PC-3 (cell line): ENCODE results near the gene EP400.

Experiments used
- CTCF ChIP-seq: fragments of 300-600 bp; sonication (generic); conservative IDR thresholded peaks from 2 replicates; pipeline ENCODE4 v1.5.1; 2017; ENCODE audit warnings: antibody characterized with exemption, low read depth, mild to moderate bottlenecking, low read length
- EZH2phosphoT487 ChIP-seq: fragments of 300-600 bp; sonication (generic); IDR thresholded peaks from 2 replicates; pipeline ENCODE4 v1.6.1; 2018; ENCODE audit warnings: mild to moderate bottlenecking, antibody characterized with exemption, low read length, borderline replicate concordance

DNA sequence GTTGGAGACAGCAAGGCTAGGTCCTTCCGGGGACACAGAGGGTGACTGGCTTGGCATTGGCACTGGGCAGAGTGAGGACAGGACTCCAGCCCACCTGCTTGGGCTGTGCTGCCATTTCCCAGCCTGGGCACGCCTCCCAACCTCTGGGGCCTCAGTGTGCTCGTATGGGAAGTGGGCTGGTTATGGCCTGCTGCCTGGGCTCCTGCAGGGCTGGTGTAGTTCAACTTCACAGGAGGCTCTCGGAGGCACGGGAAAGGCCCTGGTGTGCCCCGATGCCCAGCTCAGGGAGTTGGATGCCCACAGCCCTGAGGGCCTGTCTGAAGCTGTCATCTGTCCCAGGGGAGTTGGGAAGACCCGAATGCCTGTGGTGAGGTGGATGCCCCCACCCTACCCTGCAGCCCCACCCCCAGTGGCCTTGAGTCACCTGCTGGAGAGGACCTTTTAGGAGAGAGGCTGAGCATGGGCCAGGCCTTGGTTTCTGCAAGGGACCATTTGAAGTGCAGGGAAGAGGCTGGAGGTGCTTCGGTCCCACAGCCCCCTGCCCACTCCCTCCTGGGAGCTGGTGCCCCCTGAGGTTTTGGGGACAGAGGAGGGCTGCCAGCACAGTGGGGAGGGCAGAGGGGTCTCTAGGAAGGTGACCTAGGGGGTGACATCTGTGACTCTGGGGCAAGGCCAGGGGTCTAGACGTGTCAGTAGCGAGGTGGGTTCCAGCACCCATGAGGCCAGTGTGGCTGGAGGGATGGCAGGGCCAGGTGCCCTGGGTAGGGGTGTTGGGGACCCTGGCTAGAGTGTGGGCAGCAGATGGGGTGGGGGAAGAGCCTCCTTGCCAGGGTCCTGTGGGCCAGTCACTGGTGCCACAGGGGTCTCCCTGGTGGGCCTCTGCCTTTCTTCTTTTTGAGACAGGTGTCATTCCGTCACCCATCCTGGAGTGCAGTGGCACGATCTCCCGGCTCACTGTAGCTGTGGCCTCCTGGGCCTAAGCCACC is 46.2 kb upstream of the EP400 start:
- TF ChIP-seq EZH2phosphoT487 (no peak), CTCF (no peak)
